HG03457 (cell line): ENCODE results near the gene TRIM25.

Experiments
- ATAC-seq: cut with Tn5 transposase; IDR thresholded peaks from one replicate; pipeline ENCODE4 v1.9.1; 2021; ENCODE audit warnings: moderate number of reproducible peaks; ENCODE audit not compliant: unreplicated experiment

Gene TRIM25

DNA sequence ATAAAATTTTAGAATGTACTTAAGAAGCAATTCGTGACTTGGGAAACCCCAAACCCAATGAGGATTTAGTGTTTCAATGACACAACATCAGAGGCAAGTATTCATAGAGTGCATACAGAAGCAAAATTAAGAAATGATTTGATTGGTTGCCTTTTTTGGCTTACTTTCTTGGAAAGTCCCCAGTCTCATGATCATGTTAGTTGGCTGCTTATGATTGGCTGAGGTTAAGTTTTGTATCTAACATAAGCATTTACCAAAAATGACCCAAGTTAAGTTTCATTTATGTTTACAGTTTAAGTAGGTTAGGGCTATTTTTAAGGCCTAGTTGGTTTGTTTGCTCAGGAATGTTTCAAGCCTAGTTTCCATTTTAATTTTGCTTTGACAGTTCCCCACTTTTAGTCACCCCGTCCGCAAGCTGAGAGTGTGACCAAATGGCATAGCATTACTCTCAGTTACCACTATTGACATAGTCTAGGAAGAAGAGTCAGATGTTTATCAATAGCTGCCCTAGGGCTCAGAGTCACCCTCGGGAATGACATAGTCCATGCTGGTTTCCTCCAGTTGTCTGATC, 43.7 kb downstream of the TRIM25 start:
- no peak for ATAC-seq

DNA sequence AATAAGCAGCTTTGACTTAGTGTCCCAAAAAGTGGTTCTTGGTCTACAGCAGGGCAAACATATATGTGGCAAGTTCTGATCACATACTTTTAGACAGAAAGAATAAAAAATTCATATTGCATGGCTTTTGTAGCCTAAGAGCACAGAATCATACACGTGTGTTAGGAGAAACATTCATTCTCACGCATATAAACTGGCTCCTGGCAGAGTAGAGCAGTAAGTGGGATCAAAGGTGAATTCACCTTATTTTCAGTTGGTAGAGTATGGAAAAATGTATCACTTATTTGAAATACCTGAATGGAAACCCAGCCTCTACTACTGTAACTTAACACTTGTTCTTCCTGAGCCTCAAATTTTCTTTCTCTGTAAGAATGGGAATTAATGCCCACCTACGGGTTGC, 45.1 kb downstream of the TRIM25 start:
- no peak for ATAC-seq

DNA sequence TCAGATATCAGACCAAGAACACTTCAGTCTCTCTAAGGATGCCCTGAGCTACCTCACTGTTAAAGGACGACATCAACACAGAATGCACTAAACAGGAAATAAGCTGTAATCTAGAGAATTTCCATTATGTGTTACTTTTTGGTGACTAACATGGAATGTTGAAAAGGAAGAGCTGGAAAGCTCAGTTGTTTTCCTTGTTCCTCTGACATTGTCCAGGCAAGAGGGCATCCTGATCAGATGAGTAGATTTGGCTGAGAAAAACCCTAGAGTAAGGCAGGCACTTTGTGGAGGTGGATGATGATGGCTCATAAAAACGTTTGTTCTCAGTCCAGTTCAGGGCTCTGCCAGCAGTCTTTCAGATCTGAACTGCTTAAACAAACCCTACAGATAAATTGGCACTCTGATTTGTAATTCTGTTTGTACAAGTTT, 45.9 kb downstream of the TRIM25 start:
- no peak for ATAC-seq

DNA sequence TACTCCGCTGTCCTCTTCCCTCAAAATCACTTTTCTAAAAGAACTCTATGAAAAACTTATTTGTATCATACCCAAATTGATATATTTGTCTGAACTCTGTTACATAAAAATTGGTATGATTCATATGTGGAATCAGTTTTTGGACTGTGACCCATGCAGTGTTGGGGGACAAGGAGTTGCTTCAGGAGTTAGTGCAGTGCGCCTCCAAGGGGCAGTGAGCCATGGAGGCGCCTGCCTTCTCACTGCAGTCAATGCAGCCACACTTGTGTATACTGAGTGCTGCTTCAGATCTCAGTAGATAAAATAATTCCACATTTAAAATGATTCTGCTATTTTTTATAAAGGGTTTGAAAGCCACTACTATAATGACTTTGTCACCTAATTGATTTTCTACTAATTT, 47.4 kb downstream of the TRIM25 start:
- ATAC-seq, result no peak

DNA sequence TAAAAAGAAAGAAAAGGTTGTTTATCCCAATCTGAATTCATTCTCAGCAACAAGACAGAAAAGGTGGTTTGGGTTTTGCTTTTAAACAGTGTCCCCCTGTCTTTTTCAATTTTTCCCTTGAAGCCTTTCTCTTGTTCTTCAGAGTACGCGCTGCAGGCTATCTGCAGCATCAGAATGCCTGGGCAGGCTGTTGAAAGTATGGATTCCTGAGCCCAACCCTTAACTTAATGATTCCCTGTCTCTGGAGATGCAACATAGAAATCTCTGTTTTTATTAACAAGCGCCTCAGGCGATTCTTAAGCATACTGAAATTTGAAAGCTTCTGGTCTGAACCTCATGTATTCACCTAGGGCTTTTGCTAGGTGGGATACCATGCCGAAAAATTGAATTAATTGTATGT, 47.8 kb downstream of the TRIM25 start:
- ATAC-seq, result no peak

DNA sequence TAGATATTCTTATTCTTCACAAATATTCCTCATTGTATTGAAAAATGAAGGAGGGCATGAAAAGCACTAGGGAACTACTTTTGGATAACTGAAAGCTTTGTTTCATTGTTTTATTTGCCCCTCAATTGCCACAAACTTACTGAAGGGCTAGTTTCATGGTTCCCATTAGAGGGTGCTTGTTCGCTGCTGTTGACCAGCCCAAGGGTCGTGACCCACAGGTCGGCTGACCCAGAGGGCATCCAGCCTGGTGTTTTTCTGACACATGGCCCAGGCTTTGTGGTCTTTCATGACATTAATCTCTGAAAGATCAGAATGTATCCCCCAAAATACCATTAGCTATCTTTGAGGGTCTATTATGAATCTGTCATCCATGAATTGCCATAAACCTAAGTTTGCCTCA, 49.9 kb downstream of the TRIM25 start:
- no peak for ATAC-seq

DNA sequence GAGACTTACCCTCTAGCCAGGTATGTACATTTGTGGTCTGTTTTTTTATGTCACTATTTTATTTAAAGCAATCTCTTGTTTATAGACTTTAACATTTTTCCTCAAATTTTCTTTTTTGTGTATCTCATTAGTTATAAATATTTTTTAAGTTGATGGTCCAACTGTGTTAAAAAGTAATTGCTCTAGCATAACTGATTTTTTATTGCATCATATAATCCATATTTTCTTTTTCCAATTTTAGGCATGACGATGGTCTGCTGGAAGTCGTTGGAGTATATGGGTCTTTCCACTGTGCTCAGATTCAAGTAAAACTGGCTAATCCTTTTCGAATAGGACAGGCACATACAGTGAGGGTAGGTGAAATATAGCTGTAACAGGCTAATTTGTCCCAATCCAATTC, 52.0 kb downstream of the TRIM25 start:
- ATAC-seq, result no peak

DNA sequence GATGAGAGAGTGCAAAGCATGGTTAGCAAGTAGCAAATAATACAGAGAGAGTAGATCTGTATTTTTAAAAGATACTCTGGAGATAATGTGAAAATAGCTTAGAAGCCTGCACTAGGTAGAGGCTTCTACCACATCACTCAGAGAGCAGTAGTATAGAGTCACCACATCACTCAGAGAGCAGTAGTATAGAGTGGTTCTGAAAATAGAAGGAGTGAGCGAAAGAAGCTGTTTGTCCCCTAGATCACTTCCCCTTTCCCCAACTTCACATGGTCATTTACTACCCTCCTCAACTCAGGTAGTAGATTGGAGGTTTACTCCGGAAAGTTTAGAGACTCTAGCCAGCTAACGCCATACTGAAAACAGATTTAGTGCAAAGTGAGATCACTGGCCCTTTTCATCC, 62.8 kb downstream of the TRIM25 start:
- no peak for ATAC-seq

DNA sequence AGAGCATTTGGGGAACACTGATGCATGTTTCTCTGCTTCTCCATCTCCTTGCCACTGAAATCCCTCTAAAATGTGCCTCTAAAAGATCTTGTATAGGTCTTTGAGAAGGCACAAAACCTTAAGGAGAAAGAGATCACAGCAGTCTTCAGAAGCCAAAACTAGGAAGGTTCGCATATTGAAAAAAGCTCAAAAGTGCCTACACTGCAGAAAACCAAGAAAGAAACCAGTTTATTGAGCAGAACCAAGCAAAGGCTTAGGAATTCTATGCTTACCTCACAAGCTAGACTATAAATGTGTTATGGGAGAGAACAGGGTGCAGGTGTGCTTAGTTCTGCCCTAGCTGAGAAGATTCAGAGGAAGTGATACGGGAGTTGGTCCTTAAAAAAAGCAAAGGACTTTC, 63.3 kb downstream of the TRIM25 start:
- no peak for ATAC-seq

DNA sequence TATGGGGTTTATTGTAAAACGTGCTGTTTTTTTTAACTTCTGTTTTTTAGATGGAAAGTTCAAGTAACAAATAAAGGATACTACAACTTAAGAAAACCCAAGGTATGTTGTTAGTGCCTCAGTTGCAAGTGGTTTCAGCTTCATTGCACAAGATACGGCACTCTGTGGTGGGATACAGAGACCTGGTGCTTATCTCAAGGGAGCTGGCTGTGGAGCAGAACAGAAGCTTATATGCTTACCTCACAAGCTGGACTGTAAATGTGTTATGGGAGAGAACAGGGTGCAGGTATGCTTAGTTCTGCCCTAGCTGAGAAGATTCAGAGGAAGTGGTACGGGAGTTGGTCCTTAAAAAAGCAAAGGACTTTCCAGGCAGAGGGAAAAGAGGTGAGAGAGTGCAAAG, 64.7 kb downstream of the TRIM25 start:
- no peak for ATAC-seq

DNA sequence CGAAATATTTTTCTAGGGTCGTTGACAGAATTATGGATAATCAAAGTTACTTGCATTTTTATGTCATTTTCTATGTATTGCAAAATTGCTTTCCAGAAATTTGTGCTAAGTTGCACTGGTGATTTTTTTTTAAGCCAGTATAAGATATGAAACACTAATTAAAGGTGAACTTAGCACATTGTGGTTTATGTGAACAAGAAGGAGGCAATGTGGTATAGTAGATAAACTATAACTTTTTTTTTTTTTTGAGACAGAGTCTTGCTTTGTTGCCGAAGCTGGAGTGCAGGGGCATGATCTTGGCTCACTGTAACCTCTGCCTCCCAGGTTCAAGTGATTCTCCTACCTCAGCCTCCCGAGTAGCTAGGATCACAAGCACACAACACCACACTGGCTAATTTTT, 66.7 kb downstream of the TRIM25 start:
- no peak for ATAC-seq

DNA sequence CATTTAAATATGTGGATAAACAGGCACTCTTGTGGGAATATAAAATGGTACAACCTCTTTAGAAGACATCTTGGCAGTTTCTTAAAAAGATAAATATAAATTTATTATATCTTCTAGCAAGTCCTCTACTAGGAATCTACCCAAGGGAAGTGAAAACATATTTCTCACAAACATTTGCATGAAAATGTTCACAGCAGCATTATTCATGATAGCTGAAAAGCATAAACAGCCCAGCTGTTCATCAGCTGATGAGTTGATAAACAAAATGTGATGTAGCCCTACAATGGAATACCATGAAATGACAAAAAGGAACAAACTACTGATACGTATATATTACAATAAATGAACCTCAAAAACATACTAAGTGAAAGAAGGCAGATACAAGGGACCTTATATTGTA, 67.9 kb downstream of the TRIM25 start:
- ATAC-seq, result no peak

DNA sequence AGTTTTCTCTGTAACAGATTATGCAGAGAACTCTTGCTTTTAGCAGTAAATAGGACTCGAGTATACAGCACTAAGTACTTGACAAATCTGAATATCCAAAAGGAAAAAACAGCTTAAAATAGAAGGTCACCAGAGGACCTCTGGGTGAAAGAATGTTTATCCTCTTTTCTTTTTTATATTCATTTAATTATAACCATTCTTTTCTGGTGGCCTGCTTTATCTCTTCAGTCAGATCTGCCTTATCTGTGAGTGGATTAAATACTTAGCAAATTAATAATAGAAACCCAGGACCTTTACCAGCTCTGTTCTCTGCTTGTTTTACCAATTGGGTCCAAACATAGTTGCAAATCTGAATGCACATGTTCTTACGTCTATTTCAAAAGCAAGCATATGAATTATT, 71.3 kb downstream of the TRIM25 start:
- no peak for ATAC-seq

DNA sequence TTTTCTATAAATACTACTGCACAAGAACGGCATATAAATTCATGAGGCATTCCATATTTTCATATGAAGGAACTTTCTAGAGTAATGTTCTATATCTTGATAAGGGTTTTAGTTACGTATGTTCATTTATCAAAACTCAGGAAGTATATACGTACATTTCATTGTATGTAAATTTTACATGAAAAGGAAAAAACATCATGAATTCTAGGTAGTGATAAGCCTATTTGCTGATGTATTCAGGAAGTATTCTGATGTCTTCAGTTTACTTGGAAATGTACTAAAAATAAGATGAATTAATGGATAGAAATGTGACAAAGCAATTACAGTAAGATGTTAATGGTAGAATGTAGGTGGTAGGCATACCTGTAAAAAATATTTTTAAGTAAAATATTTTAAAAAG, 75.2 kb downstream of the TRIM25 start:
- no peak for ATAC-seq
